NCI-H524 (cell line): ENCODE results near the gene SVOPL.
A peak's percentile ranks its signal among the peaks of the same experiment; 100 is the strongest.

Experiments used
- DNase-seq, 2 experiments: peaks; one replicate each; lab custom pipeline; 2025; lab: John Stamatoyannopoulos, UW

Gene SVOPL

GRCh38 chr7:138661069-138661635 is 40.0 kb downstream of the SVOPL start:
- no peak for DNase-seq

GRCh38 chr7:138658889-138659288 is 42.3 kb downstream of the SVOPL start:
- DNase-seq: no peak

- DNase-seq: no peak
Observed at GRCh38 chr7:138657854-138658386, 43.2 kb downstream of the SVOPL start.

GRCh38 chr7:138656952-138657351 is 44.2 kb downstream of the SVOPL start:
- no peak for DNase-seq

DNA sequence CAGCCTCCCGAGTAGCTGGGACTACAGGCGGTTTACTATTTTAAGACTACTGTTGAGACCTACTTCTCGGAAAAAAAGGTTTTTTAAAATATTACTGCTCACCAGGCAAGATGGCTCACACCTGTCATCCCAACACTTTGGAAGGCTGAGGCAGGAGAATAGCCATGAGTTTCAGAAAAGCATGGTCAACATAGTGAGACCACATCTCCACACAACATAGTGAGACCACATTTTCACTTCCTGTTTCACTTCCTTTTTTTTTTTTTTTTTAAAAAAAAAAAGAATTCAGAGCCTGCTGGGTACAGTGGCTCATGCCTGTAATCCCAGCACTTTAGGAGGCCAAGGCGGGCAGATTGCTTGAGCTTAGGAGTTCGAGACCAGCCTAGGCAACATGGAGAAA is 46.5 kb downstream of the SVOPL start:
- DNase-seq: no peak

DNA sequence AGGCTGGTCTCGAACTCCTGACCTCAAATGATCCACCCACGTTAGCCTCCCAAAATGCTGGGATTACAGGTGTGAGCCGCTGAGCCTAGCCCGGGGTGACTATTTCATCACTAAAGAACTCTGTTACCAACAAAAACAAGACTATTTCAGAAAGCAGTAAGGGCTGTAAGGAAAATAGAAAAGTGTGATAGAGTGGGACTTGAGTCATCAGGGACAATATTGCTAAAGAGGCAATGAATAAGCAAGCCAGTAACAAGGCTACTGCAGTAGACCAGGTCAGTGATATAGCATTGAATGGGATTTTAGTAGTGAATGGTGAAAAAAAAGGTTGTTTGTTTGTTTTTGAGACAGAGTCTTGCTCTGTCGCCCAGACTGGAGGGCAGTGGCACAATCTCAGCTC is 51.7 kb downstream of the SVOPL start:
- no peak for DNase-seq

GRCh38 chr7:138645284-138645683 is 55.9 kb downstream of the SVOPL start:
- DNase-seq: peak in 1 of 2 experiments; percentile 9

DNA sequence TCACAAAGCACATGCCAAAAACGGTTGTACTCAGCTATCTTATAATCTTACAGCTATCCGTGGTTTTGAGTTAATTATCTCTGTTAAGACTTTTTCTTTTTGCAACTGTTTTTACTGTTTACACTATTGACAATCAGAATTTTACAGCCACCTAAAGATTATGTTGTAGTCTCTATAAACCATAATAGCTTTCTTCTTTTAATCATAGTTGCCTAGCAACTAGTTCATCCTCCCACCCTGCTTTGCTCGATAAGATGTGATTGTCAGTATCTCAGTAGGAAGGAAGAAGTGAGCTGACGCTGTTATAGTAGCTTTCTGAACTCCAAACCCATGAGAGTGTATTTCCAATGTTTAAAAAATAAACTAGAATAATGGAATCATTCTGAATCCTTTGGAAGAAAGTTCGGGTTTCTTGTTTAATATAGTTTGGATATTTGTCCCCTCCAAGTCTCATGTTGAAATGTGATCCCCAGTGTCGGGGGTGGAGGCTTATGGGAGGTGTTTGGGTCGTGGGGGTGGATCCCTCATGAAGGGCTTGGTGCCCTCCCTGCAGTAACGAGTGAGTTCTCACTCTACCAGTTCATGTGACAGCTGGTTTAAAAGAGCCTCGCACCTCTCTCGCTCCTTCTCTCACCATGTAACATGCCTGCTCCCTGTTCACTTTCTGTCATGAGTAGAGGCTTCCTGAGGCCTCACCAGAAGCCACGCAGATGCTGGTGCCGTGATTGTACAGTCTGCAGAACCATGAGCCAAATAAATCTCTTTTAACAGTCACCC is 68.1 kb downstream of the SVOPL start:
- peak in 1 of 2 experiments; percentile 18 for DNase-seq

GRCh38 chr7:138632384-138632783 is 68.8 kb downstream of the SVOPL start:
- DNase-seq: no peak

GRCh38 chr7:138630059-138630610 is 71.0 kb downstream of the SVOPL start:
- no peak for DNase-seq

- DNase-seq: no peak
Observed at GRCh38 chr7:138627361-138627760, 73.8 kb downstream of the SVOPL start.

DNA sequence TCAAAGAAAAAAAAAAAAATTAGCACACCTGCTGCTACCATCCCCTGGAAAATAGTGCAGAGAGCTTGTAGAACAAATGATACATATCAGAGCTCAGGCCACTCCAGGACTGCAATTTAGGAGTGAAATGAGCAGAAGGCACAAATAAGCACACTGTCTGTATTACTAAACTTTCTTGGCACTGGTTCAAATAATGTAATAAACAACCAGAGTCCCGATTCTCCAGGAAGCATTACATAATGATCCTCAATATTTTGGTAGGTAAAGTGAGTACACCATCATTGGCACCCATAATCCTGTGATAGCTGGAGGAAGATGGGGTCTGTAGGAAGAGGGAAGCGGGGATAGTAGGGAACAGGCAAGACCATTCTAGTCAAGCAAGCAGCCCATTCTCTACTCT is 74.3 kb downstream of the SVOPL start:
- DNase-seq: no peak

DNA sequence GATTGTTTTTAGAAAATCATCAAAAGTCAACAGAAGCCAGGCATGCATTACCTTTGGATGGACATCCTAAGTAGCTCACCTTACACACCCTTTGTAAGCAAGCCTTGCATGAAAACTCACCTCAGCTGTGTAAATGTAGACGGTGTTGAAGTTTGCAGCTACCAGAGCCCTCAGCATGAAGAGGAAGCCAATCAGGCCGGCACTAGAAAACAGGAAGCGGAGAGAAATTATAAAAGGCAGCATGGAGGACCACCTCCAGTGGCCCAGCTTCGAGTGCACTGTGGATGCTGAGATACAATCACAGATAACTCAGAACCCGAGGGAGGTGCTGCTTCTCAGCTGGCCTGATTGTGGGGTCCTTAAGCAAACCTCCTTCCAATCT is 75.3 kb downstream of the SVOPL start:
- DNase-seq: no peak

DNA sequence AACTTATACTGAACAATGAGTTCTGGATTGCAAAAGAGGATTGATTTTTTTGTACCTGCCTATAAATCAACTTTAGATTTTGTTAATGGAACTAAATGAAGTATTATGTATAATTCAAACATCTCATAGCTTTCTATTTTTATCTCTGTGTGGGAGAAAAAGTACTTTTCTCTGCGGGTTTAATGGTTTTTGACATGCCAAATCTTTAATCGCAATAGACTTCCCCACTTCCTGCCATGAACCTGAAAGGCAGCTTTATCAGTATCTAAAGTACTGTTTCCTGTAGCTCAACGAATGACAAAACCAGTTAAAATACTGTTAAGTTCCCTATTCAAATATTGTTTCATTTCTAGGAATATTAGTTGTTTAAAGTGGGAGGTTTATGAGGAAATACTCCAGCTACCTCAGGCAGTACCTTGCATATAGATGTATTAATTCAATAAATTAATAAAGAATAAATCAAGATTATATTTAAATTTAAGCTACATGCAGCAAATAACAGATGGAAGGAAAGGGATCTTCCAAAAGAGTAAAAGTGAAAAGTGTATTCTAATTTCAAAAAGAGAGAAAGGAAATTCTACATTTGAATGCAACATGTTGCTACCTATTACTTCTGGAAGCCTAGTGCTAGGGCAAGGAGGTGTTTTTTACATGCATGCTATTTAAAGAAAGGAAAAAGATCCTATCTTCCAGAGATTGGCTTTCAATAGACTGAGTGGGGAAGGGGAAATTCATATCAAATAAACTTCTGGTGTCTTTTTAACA is 75.9 kb downstream of the SVOPL start:
- DNase-seq: no peak

DNA sequence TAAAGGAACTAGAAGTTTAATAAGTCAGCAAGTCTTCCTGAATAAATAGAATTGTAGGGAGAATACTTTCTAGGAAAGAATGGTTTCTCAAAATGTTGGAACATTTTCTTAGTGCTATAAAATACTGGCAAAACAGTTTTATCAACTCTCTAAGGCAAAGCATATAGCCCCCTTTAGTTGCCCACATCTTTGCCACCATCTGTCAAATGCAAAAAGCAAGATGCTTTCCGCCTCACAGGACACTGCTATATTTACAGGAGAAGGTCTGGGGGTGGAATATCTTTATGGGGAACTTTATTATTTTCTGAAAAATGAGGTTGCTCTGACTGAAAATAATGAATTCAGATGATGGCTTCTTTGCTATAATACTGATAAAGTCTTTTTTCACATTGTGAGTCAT is 78.3 kb downstream of the SVOPL start:
- no peak for DNase-seq

DNA sequence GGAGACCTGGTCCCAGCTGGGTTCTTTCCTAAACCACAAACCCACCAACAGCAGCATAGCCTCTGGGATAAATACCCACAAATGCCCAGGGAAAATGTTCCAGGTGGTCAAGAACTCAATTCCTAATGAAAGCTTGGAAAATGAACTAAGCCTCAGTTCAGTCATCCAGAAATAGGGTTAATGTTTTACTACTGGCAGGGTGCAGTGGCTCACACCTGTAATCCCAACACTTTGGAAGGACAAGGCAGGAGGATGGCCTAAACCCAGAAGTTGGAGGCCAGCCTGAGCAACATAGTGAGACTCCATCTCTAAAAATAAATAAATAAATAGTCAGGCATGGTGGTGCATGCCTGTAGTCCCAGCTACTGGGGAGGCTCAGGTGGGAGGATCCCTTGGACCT is 82.2 kb downstream of the SVOPL start:
- no peak for DNase-seq

- no peak for DNase-seq
Observed at GRCh38 chr7:138618506-138618905, 82.7 kb downstream of the SVOPL start.

- no peak for DNase-seq
Observed at GRCh38 chr7:138616085-138616484, 85.1 kb downstream of the SVOPL start.

DNA sequence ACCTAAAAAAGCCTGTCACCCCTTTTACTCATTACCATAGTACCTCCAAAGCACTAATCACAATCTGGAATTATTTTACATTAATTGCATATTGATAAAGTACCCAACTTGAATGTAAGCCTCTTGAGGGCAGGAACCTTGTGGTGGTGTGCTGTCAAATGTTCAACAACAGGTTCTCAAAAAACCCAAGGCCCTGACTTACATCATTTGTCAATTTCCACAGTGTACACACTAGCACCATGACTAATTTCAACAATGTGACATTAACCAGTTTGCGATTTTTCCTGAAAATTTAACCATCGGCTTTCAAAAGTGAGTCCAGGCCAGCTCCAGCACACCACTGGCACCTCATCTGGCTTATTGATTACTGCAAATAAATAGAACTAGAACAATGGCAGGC is 87.5 kb downstream of the SVOPL start:
- no peak for DNase-seq

GRCh38 chr7:138610671-138611170 is 90.4 kb downstream of the SVOPL start:
- no peak for DNase-seq

DNA sequence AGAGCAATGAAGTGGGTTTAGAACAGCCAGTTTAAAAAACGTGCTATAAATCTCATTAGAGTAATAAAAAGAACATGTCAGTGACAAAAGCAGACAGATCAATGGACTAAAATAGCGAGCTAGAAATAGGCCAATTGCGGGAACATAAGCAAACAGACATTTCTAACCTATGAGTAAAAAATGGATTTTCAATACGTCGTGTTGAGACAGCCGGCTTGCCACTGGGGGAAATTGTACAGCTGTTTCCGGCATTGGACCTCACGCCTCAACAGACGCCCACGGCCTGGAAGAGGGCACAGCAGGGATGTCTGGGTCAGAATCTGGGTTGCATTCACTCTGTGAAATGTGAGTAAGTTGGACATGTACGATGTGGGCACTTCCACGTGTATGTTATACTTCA is 92.9 kb downstream of the SVOPL start:
- DNase-seq: no peak
